ENCODE results near the gene MPIG6B.

DNA sequence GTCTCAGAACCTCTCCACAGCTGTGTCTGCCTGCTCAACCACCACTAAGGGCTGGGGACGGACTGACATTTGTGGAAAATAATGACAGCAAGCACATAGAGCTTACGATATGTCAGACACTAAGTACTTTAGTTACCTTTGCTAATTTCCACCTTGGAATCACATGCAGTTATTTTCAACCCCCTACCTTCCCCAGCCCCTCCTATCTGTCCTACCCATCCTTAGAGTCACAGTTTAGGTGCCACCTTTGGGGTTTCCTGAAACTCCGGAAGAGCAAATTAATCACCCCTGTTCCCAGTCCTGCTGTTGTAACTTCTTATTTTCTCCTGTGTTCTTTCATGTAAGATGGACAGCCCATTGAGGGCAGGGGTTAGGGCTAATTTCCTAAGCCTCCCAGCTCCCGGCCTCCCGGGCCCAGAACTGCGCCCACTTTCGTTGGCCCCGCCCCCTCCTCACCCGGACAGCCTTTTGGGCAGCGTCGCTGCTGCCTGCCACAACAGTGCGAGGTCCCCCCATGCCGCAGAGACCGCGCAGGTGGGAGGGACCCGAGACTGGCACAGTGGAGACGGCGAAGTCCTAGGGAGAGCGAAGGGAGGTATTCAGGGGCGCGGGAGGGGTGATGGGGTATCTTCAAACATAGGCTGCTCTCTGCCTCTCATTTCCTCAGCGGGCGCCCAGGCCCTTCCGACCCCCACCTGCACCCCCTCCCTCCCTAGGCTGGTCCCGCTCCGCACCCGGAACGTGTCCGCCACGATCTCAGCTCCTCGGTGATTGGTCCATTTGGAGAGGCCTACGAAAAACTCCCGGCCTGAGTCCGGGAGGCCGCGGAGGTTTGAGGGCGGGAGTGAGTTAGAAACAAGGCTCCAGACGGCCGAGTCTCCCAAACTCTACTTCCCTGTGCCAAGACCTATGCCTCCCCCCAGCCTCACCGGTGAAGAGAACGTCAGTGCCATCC, 4.8 kb downstream of the MPIG6B start:
- TF ChIP-seq CTCF (IDR thresholded peaks at IDR 0.05) (no peak), POLR2A (IDR thresholded peaks at IDR 0.05) (no peak)
